ENCODE measurements around the gene PSENEN.

The PSENEN gene

DNA sequence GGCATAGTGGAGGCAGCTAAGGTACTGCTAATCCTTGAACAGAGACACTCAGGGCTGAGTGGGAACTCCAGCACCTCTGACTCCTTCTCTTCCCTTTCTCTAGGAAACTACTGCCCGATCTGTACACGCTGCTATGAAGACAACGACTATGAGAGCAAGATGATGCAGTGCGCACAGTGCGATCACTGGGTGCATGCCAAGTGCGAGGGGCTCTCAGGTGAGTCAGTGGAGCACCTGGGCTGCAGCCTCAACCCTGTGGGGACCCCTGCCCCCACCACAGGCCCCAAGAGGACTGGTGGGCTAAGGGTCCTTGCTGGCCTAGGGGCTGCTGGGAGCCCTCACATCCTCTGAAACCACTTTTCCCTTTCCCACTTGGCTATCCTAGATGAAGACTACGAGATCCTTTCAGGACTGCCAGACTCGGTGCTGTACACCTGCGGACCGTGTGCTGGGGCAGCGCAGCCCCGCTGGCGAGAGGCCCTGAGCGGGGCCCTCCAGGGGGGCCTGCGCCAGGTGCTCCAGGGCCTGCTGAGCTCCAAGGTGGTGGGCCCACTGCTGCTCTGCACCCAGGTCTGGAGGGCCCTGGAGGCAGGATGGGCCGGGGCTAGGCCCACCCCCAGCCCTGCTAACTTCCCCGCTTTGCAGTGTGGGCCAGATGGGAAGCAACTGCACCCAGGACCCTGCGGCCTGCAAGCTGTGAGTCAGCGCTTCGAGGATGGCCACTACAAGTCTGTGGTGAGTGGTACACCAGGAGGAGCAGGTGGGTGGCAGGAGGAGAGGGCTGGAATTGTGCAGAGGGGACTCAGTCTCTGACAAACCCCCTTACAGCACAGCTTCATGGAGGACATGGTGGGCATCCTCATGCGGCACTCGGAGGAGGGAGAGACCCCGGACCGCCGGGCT is 18.1 kb upstream of the PSENEN start:
- DNase-seq (ENCODE audit: extremely low spot score), result no peak
- POLR2A ChIA-PET, result interaction anchor here (0.5 to 4.3 kb wide), 3 partner anchors 10 to 393 kb away, joined by 3 to 20 read pairs (median 5); no protein-coding TSS in a partner anchor
- TF ChIP-seq, protein P1, sequence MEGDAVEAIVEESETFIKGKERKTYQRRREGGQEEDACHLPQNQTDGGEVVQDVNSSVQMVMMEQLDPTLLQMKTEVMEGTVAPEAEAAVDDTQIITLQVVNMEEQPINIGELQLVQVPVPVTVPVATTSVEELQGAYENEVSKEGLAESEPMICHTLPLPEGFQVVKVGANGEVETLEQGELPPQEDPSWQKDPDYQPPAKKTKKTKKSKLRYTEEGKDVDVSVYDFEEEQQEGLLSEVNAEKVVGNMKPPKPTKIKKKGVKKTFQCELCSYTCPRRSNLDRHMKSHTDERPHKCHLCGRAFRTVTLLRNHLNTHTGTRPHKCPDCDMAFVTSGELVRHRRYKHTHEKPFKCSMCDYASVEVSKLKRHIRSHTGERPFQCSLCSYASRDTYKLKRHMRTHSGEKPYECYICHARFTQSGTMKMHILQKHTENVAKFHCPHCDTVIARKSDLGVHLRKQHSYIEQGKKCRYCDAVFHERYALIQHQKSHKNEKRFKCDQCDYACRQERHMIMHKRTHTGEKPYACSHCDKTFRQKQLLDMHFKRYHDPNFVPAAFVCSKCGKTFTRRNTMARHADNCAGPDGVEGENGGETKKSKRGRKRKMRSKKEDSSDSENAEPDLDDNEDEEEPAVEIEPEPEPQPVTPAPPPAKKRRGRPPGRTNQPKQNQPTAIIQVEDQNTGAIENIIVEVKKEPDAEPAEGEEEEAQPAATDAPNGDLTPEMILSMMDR (IDR thresholded peaks at IDR 0.05; ENCODE audit: control extremely low read depth, extremely low read depth, low read depth, missing control alignments), result no peak
- CTCF ChIA-PET, result interaction anchor here (0.8 to 1.5 kb wide), 5 partner anchors 10 to 70 kb away, joined by 3 to 5 read pairs (median 3); partner anchors contain the start of gene IGFLR1

DNA sequence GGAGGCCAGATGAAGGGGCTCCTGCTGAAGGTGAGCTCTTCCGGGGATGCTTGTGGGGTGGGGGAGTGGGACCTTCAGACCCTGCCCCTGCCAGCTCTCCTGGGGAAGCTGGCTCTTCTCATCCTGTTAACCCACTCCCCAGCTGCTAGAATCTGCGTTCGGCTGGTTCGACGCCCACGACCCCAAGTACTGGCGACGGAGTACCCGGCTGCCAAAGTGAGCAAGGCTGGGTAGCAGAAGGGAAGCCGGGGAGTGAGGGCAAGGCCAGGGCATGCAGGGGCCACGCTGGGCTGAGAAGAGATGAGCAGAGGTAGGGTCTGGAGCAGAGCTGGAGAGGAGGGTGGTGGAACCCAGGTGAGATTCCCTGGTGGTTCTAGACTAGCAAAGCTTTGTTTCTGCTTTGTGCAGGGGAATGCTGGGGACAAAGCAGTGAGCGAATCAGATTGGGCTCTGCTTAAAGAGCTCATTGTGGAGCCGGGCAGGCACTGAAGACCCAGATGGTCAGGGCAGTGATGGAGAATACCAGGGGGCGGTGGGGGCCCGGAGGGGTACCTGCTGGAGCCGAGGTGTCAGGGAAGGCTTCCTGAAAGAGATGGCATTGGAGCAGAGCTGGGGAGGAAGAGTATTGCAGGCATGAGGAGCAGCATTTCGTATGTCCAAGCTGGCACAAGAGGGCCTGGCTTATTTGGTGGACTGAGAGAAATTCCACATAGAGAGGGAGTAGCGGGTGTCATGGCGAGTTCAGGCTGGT is 17.3 kb upstream of the PSENEN start:
- DNase-seq (ENCODE audit: extremely low spot score), result no peak
- TF ChIP-seq, protein P1 (IDR thresholded peaks at IDR 0.05; ENCODE audit: control extremely low read depth, extremely low read depth, low read depth, missing control alignments), result no peak
- ChIA-PET POLR2A (interaction anchor here (0.5 to 4.3 kb wide), 3 partner anchors 9 to 393 kb away, joined by 3 to 20 read pairs (median 5); no protein-coding TSS in a partner anchor), CTCF (interaction anchor here (0.8 to 1.5 kb wide), 4 partner anchors 9 to 70 kb away, joined by 3 to 5 read pairs (median 4); partner anchors contain the start of gene IGFLR1)

DNA sequence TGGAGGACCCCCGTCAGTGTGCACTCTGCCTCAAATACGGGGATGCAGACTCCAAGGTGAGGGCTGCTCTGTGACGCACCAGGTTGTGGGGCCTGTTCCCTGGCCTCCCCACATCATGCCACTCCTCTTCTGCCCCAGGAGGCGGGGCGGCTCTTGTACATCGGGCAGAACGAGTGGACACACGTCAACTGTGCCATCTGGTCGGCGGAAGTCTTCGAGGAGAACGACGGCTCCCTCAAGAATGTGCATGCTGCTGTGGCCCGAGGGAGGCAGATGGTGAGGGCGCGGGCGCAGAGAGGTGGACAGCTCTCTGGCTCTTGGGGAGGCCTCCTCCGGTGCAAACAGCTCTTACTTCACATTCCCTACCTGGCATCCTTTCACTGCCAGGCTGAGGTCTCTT is 16.4 kb upstream of the PSENEN start:
- TF ChIP-seq, protein P1 (IDR thresholded peaks at IDR 0.05; ENCODE audit: control extremely low read depth, extremely low read depth, low read depth, missing control alignments), result no peak
- ChIA-PET CTCF (interaction anchor here (1.5 kb wide), 1 partner anchor 32 kb away, joined by 3 read pairs; no protein-coding TSS in a partner anchor), POLR2A (interaction anchor here (1.9 to 4.3 kb wide), 2 partner anchors 8 to 12 kb away, joined by 5 to 20 read pairs; no protein-coding TSS in a partner anchor)
- no peak for DNase-seq (ENCODE audit: extremely low spot score)

DNA sequence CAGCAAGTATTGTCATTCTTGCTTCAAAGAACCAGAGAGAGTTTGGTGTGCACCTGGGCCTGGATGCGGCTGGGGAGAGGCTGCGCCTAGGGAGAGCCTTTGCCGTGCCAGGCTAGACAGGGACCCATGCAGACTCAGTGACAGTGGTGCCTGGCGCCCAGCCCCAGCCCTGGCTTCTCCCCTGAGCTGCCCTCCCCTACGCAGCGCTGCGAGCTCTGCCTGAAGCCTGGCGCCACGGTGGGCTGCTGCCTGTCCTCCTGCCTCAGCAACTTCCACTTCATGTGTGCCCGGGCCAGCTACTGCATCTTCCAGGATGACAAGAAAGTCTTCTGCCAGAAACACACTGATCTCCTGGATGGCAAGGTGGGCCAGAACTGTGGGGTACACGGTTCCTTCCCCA is 15.7 kb upstream of the PSENEN start:
- POLR2A ChIA-PET, result interaction anchor here (1.7 to 4.3 kb wide), 2 partner anchors 11 kb away, joined by 8 to 20 read pairs; no protein-coding TSS in a partner anchor
- no peak for DNase-seq (ENCODE audit: extremely low spot score)
- TF ChIP-seq, protein P1 (IDR thresholded peaks at IDR 0.05; ENCODE audit: control extremely low read depth, extremely low read depth, low read depth, missing control alignments), result no peak
- CTCF ChIA-PET, result no interaction called here

DNA sequence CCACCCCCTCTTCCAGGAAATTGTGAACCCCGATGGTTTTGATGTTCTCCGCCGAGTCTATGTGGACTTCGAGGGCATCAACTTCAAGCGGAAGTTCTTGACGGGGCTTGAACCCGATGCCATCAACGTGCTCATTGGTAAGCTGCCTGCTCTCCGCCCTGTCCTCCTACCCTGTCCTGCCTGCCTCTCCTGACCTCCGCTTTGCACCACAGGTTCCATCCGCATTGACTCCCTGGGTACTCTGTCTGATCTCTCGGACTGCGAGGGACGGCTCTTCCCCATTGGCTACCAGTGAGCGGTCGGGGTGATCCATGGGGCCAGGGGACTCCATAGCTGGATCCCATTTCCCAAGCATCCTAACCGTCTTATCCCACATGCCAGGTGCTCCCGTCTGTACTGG is 15.1 kb upstream of the PSENEN start:
- ChIA-PET POLR2A (interaction anchor here (0.9 to 1.7 kb wide), 2 partner anchors 10 to 14 kb away, joined by 3 to 8 read pairs; no protein-coding TSS in a partner anchor), CTCF (interaction anchor here (1.1 kb wide), 1 partner anchor 12 kb away, joined by 3 read pairs; no protein-coding TSS in a partner anchor)
- DNase-seq (ENCODE audit: extremely low spot score), result no peak
- TF ChIP-seq, protein P1 (IDR thresholded peaks at IDR 0.05; ENCODE audit: control extremely low read depth, extremely low read depth, low read depth, missing control alignments), result no peak

DNA sequence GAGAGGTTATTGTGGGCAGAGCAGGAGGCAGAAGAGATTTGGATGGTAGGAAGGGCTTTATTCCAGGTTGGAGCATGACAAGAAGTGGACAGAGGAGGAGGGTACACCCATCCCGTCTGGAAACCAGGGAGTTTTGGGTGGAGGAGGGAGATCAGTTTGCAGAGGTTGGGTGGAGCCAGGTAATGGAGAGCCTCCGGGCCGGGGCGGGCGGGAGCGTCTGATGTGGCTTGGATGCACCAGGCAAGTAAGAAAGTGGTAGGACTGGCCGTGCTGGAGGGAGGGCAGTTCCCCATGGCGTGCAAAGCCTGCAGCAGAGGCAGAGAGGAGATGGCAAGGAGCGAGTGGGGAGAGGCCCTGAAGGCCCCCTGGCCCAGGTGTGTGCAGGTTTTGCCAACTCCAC is 14.1 kb upstream of the PSENEN start:
- ChIA-PET POLR2A (interaction anchor here (1.2 to 1.7 kb wide), 2 partner anchors 9 to 11 kb away, joined by 3 to 8 read pairs; no protein-coding TSS in a partner anchor), CTCF (interaction anchor here (1.1 to 1.4 kb wide), 2 partner anchors 13 kb away, joined by 3 to 4 read pairs; partner anchors contain the start of genes PSENEN and U2AF1L4)
- TF ChIP-seq, protein P1 (IDR thresholded peaks at IDR 0.05; ENCODE audit: control extremely low read depth, extremely low read depth, low read depth, missing control alignments), result no peak

More for the DNA sequence above, 14.1 kb upstream of the PSENEN start:
- DNase-seq (ENCODE audit: extremely low spot score), result no peak
